Stimulated activated naive CD4-positive, alpha-beta T cell treated with Interleukin-2 at 50 U/mL for 16 hours (primary cell): ENCODE results near the gene TTLL7.

Experiments used
- DNase-seq: peaks from one replicate; lab custom pipeline; 2025; lab: John Stamatoyannopoulos, UW

Gene TTLL7

GRCh38 chr1:83864991-83865390 lies 133.9 kb downstream of the TTLL7 start:
- no peak for DNase-seq

- DNase-seq: peak; percentile 56
Observed at GRCh38 chr1:83860490-83861221, 138.3 kb downstream of the TTLL7 start.

DNA sequence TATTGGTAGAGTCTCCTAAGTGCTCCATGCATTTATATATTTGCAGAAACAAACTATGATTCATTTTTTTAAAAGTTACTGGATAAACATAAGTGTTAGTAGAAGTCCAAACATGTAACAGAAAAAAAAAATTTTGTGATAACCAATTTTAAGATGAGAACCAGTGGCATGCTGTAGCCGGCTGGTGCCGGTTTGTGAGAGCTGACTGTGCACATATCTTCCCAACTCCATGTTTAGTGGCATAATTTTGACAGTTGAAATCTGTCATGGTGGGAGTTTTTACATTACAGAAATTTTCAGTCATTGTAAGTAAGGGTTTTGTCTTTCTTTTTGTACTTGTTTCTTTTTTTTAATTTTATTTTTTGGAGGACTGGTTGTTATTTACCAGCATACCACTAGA lies 141.2 kb downstream of the TTLL7 start:
- no peak for DNase-seq

GRCh38 chr1:83857103-83857502 lies 141.8 kb downstream of the TTLL7 start:
- DNase-seq: no peak

- no peak for DNase-seq
Observed at GRCh38 chr1:83856381-83856780, 142.6 kb downstream of the TTLL7 start.

DNA sequence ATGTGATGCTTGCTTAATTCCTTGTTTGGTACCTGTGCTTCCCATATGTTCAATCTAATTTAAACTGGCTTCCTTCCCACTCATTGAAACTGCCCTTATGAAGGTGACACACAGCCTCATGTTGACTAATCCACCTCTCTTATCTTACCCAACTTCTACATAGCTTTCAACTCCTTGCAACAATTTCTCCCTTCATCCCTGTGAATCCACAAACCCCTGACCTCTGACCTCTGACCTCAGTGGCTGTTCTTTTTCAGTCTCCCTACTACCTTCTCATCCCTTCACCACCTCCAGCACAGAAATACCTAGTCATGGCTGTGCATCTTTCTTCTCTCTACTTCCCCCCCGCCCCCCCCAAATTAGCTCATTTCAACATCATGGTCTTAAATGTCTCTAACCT lies 144.5 kb downstream of the TTLL7 start:
- DNase-seq: no peak

- DNase-seq: no peak
Observed at GRCh38 chr1:83850834-83851233, 148.1 kb downstream of the TTLL7 start.

GRCh38 chr1:83849191-83850061 lies 149.5 kb downstream of the TTLL7 start:
- no peak for DNase-seq

- DNase-seq: no peak
Observed at GRCh38 chr1:83846138-83846537, 152.8 kb downstream of the TTLL7 start.

- DNase-seq: no peak
Observed at GRCh38 chr1:83845437-83846071, 153.4 kb downstream of the TTLL7 start.

GRCh38 chr1:83844546-83844945 lies 154.4 kb downstream of the TTLL7 start:
- DNase-seq: no peak

- no peak for DNase-seq
Observed at GRCh38 chr1:83839566-83840173, 159.3 kb downstream of the TTLL7 start.

- no peak for DNase-seq
Observed at GRCh38 chr1:83838573-83838972, 160.4 kb downstream of the TTLL7 start.

- no peak for DNase-seq
Observed at GRCh38 chr1:83836543-83836942, 162.4 kb downstream of the TTLL7 start.

DNA sequence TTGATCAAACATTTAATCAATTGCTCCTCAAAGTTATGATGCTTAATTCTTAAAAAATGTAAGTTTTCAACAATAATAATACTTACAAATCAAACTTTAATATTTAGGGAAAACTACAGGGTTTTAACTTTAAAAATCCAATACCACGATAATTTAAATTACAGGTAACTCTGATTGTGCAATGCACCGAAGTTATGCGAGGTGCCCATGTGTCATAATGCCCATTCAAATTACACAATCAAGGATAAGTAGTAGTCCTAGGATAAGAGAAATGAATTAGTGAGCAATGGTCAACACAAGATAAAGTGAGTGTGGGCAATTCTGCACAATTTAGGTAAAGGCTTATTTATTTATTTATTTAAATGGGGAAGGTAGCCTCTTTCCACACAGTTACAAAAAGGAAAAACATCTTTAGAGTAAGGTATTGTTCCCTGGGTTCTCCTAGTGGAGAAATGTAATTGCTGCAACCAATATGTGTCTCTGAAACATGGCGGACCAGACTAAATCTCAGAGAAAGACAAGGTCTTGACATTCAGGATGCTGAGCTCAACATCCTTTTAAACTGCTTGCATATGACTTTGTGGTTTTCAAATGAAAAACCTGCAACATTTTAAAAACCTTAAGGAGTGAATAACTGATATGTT lies 164.2 kb downstream of the TTLL7 start:
- DNase-seq: no peak

DNA sequence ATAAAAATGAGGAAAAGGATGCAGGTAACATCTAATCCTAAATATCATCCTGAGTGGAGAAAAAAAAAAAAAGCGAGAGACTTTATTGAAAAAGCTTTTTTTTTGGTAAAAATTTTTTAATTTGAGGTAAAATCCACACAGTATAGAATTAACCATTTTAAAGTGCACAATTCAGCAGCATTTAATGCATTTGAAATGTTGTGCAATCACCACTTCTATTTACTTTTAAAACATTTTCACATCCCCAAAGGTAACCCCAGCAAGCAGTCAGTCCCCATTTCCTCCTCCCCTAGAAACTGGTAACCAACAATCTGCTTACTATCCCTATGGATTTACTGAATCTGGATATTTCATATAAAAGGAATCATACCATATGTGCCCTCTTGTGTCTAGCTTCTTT lies 166.7 kb downstream of the TTLL7 start:
- DNase-seq: no peak

DNA sequence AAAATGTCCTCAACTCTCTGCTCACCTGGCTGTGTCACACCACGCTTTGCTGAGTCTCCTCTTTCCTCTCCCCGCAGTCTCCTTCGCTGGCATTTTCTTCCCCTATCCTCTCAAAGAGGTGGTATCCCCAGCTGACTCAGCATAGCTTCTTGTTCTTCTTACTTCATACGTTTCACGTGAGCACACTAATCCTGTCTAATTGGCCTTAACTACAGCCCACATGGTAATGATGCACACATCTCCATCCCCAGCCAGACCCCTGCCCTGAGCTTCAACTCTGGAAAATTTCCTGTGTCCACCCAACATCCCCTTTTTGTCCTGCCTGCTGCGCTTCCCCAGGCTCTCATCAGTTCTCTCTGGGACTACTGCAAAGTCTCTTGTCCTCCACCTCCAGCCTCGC lies 169.8 kb downstream of the TTLL7 start:
- DNase-seq: no peak

GRCh38 chr1:83828456-83828855 lies 170.5 kb downstream of the TTLL7 start:
- no peak for DNase-seq

- DNase-seq: no peak
Observed at GRCh38 chr1:83827741-83828140, 171.2 kb downstream of the TTLL7 start.

- no peak for DNase-seq
Observed at GRCh38 chr1:83822208-83822607, 176.7 kb downstream of the TTLL7 start.

DNA sequence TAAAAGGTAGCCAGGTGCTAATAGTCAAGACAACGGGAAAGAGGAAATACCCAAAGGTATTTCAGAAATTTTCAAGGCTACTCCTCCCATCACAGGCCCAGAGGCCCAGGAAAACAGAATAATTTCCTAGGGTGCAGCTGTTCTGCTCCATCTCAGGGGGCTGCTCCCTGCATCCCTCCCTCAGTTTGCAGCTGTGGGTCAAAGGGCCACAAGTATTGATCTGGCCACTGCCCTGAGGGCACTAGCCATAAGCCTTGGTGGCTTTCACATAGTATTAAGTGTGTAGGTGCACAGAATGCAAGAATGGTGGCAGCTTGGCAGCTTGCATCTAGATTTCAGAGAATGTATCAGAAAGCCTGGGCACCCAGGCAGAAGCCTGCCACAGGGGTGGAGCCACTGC lies 179.5 kb downstream of the TTLL7 start:
- no peak for DNase-seq

GRCh38 chr1:83818916-83819315 lies 180.0 kb downstream of the TTLL7 start:
- no peak for DNase-seq
